GM12873 (cell line): ENCODE measurements around the gene ICE2.

Experiments used
- TF ChIP-seq, protein P1 (sequence below): IDR thresholded peaks from 2 replicates; pipeline ENCODE4 v1.5.1; 2012; ENCODE audit warnings: low read depth, mild to moderate bottlenecking, moderate library complexity, low read length, control low read depth; ENCODE audit not compliant: insufficient read depth; ENCODE audit errors: missing control alignments

The ICE2 gene

GRCh38 chr15:60395276-60396011 is 83.5 kb downstream of the ICE2 start:
- TF ChIP-seq, protein P1, sequence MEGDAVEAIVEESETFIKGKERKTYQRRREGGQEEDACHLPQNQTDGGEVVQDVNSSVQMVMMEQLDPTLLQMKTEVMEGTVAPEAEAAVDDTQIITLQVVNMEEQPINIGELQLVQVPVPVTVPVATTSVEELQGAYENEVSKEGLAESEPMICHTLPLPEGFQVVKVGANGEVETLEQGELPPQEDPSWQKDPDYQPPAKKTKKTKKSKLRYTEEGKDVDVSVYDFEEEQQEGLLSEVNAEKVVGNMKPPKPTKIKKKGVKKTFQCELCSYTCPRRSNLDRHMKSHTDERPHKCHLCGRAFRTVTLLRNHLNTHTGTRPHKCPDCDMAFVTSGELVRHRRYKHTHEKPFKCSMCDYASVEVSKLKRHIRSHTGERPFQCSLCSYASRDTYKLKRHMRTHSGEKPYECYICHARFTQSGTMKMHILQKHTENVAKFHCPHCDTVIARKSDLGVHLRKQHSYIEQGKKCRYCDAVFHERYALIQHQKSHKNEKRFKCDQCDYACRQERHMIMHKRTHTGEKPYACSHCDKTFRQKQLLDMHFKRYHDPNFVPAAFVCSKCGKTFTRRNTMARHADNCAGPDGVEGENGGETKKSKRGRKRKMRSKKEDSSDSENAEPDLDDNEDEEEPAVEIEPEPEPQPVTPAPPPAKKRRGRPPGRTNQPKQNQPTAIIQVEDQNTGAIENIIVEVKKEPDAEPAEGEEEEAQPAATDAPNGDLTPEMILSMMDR: no peak

DNA sequence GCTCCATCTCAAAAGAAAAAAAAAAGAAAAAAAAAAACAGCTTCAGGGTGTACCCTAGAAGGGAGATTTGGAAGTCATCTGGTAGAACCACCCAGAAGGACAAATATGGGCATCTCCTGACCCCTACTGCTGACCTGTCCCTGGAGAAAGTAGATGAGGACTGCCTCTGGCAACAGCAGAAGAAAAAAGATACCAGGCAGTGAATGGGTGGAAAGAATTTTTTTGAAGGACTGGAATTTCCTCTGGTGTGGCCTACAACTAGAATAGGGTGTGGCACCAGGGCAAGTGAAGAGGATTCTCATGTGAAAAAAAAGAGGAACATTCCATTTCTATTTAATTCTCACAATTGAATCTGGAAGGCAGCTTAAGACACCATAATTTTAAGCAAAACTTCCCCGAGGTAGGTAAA is 84.2 kb downstream of the ICE2 start:
- TF ChIP-seq, protein P1: no peak

DNA sequence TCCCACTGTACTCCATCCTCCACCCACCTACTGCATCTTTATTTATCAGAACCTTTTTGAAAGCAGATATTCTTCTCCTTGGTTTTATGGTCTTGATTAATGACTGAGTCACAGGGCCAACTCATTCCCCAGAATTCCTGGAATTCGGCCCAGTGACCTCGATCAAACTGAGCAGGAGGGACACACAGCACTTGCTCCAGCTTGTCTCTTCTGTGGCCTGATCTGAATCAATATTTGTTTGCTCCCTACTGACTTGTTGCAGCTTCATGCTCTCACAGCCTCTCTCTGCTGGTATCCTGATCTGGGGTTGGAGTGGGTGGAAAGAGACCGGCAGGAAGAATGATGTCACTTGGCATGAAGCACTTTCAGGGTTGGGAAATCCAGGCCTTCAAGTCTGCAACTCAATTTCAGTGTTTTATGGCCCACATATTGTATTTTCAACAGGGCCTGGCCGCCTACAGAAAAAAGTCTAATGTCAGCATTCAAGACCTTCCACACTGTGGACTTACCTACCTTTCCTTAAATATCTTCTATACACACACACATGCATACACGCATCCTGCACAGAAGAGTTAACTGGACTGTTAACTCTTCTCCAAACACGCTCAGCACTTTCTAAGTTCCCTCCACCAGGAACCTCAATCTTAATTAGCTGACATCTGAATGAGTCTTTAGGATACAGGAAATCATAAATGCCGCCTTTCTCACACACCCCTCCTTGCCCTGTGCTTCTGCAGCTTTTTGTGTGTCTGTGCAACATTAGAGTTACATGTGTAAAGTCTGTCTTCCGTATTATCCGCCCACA is 85.8 kb downstream of the ICE2 start:
- TF ChIP-seq, protein P1: no peak

GRCh38 chr15:60392601-60392985 is 86.3 kb downstream of the ICE2 start:
- TF ChIP-seq, protein P1: no peak

- TF ChIP-seq, protein P1: no peak
Measured at GRCh38 chr15:60391722-60392315, 87.1 kb downstream of the ICE2 start.

GRCh38 chr15:60390871-60391501 is 88.0 kb downstream of the ICE2 start:
- TF ChIP-seq, protein P1: no peak

- TF ChIP-seq, protein P1: no peak
Measured at GRCh38 chr15:60390231-60390630, 88.7 kb downstream of the ICE2 start.
